ENCODE data around the gene NNMT. TPM values are rescaled to one million over a fixed set of nuclear protein-coding genes. Genes with fewer than 3 reads are reported as not detected.

Gene NNMT
- total and polyA plus RNA-seq, 2 experiments from 2014 or later: 150 to 385 TPM

GRCh38 chr11:114272311-114272710, 23.9 kb upstream of the NNMT start:
- Histone ChIP-seq H3K4me1 (ENCODE audit: insufficient read depth) (no peaks in the 10 kb centered on the region), H3K9me2 (replicated peaks; ENCODE audit: insufficient read depth) (no peaks in the 10 kb centered on the region), H4K20me1 (ENCODE audit: insufficient read depth, poor library complexity, severe bottlenecking) (no peaks in the 10 kb centered on the region), H3K4me2 (no peak overlapping the region), H3K36me3 (replicated peaks; ENCODE audit: insufficient read depth, low read depth) (no peaks in the 10 kb centered on the region), H2AFZ (no peak overlapping the region), H3K27me3 (peaks cover 4% of the 10 kb centered on the region), H3K27ac (no peak overlapping the region), H3K4me3 (no peak overlapping the region), H3K79me2 (no peaks in the 10 kb centered on the region), H3K9me3 (ENCODE audit: low read depth) (no peaks in the 10 kb centered on the region)
- WGBS (ENCODE audit: low lambda C conversion rate, missing lambda C conversion rate): 83% methylated on average over 4 of the region's 4 CpGs
- no peak for DNase-seq (ENCODE audit: low spot score)
- TF ChIP-seq EZH2phosphoT487 (IDR thresholded peaks at IDR 0.05; ENCODE audit: low read depth, severe bottlenecking, unreplicated experiment) (no peak), EZH2 (IDR thresholded peaks at IDR 0.05; ENCODE audit: borderline replicate concordance) (no peak), CTCF (IDR thresholded peaks at IDR 0.05; ENCODE audit: poor library complexity) (no peak)

GRCh38 chr11:114273071-114273470, 23.1 kb upstream of the NNMT start:
- 95% methylated on average over 3 of the region's 3 CpGs for WGBS (ENCODE audit: low lambda C conversion rate, missing lambda C conversion rate)

GRCh38 chr11:114273890-114274635, 22.1 kb upstream of the NNMT start:
- Histone ChIP-seq H3K9me2 (replicated peaks; ENCODE audit: insufficient read depth) (no peaks in the 10 kb centered on the region), H3K79me2 (no peaks in the 10 kb centered on the region), H3K27me3 (peaks cover 4% of the 10 kb centered on the region), H2AFZ (no peak overlapping the region), H4K20me1 (ENCODE audit: insufficient read depth, poor library complexity, severe bottlenecking) (no peaks in the 10 kb centered on the region), H3K4me2 (no peak overlapping the region), H3K9me3 (ENCODE audit: low read depth) (no peaks in the 10 kb centered on the region), H3K4me3 (no peak overlapping the region), H3K36me3 (replicated peaks; ENCODE audit: insufficient read depth, low read depth) (no peaks in the 10 kb centered on the region), H3K4me1 (ENCODE audit: insufficient read depth) (no peaks in the 10 kb centered on the region), H3K27ac (no peak overlapping the region)
- no peak for TF ChIP-seq EZH2phosphoT487 (IDR thresholded peaks at IDR 0.05; ENCODE audit: low read depth, severe bottlenecking, unreplicated experiment)
- no peak for DNase-seq (ENCODE audit: low spot score)
- WGBS (ENCODE audit: low lambda C conversion rate, missing lambda C conversion rate): 83% methylated on average over 5 of the region's 5 CpGs

More at GRCh38 chr11:114273071-114273470, 23.1 kb upstream of the NNMT start:
- H3K9me2 ChIP-seq (replicated peaks; ENCODE audit: insufficient read depth): no peaks in the 10 kb centered on the region
- H3K79me2 ChIP-seq: no peaks in the 10 kb centered on the region
- no peaks in the 10 kb centered on the region for H4K20me1 ChIP-seq (ENCODE audit: insufficient read depth, poor library complexity, severe bottlenecking)
- no peaks in the 10 kb centered on the region for H3K9me3 ChIP-seq (ENCODE audit: low read depth)
- H3K27me3 ChIP-seq: peaks cover 4% of the 10 kb centered on the region
- no peak for TF ChIP-seq EZH2 (IDR thresholded peaks at IDR 0.05; ENCODE audit: borderline replicate concordance)
- no peak for TF ChIP-seq EZH2phosphoT487 (IDR thresholded peaks at IDR 0.05; ENCODE audit: low read depth, severe bottlenecking, unreplicated experiment)
- no peak for TF ChIP-seq CTCF (IDR thresholded peaks at IDR 0.05; ENCODE audit: poor library complexity)
- H3K4me3 ChIP-seq: no peak overlapping the region
- no peak overlapping the region for H3K27ac ChIP-seq
- DNase-seq (ENCODE audit: low spot score): no peak
- no peaks in the 10 kb centered on the region for H3K36me3 ChIP-seq (replicated peaks; ENCODE audit: insufficient read depth, low read depth)
- H3K4me1 ChIP-seq (ENCODE audit: insufficient read depth): no peaks in the 10 kb centered on the region
- H2AFZ ChIP-seq: no peak overlapping the region
- no peak overlapping the region for H3K4me2 ChIP-seq

GRCh38 chr11:114274637-114275036, 21.6 kb upstream of the NNMT start:
- no peaks in the 10 kb centered on the region for H3K36me3 ChIP-seq (replicated peaks; ENCODE audit: insufficient read depth, low read depth)
- no peaks in the 10 kb centered on the region for H3K9me3 ChIP-seq (ENCODE audit: low read depth)
- H3K27me3 ChIP-seq: peaks cover 4% of the 10 kb centered on the region
- no peaks in the 10 kb centered on the region for H3K79me2 ChIP-seq
- no peaks in the 10 kb centered on the region for H3K9me2 ChIP-seq (replicated peaks; ENCODE audit: insufficient read depth)
- H2AFZ ChIP-seq: no peak overlapping the region
- DNase-seq (ENCODE audit: low spot score): no peak
- H4K20me1 ChIP-seq (ENCODE audit: insufficient read depth, poor library complexity, severe bottlenecking): no peaks in the 10 kb centered on the region
- no peaks in the 10 kb centered on the region for H3K4me1 ChIP-seq (ENCODE audit: insufficient read depth)
- no peak overlapping the region for H3K4me2 ChIP-seq
- WGBS (ENCODE audit: low lambda C conversion rate, missing lambda C conversion rate): 77% methylated on average over 3 of the region's 3 CpGs
- no peak overlapping the region for H3K27ac ChIP-seq
- no peak overlapping the region for H3K4me3 ChIP-seq
- TF ChIP-seq CTCF (IDR thresholded peaks at IDR 0.05; ENCODE audit: poor library complexity) (no peak), EZH2 (IDR thresholded peaks at IDR 0.05; ENCODE audit: borderline replicate concordance) (no peak), EZH2phosphoT487 (IDR thresholded peaks at IDR 0.05; ENCODE audit: low read depth, severe bottlenecking, unreplicated experiment) (no peak)

All from hepatocyte (in vitro differentiated cells).